GM12864 (cell line): ENCODE measurements around the gene BIK.

Experiments used
- DNase-seq: peaks from one replicate; pipeline ENCODE4 v3.0.0-alpha.2; 2011; ENCODE audit warnings: low read depth
- H3K4me3 ChIP-seq: 2 replicates; pipeline ENCODE4 v1.5.1; 2011; ENCODE audit warnings: mild to moderate bottlenecking, low read depth, low read length, control low read depth
- TF ChIP-seq, protein P1 (sequence below): IDR thresholded peaks from 2 replicates; pipeline ENCODE4 v1.5.1; 2011; ENCODE audit warnings: low read depth, mild to moderate bottlenecking, moderate library complexity, low read length, control low read depth, inconsistent platforms; ENCODE audit errors: missing control alignments

The BIK gene

DNA sequence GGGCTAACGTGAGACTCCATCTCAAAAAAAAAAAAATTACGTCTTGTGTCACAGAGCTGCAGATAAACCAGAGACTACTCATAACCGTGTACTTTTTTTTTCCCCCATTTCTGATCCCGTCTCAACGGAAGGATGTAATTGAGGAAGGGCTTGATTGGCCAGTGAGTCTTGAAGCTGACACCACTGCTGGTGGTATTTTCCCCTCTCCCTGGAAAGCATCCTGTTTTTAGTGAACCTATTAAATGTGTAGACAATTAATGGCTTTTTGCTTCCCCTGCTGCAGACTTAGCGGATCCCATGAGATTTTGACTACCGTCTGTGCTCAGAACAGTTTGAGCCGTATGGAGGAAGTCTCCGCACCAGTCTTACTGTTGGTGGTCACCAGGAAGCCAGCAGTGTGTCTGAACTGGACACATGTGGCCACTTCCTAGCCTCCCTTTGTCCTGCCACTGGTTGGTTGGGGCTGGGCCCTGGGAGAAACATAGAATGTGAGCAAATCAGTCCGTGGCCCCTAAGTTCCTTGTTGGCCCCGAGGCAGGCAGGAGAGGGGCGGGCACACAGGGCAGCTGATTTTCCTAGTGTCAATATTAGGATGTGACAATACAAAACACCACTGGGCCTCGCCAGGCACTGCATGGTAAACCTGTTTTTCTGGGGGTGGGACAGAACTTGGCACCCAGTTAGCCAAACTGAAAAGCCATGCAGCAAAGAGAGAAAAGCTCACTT lies 3.1 kb downstream of the BIK start:
- H3K4me3 ChIP-seq = no peak overlapping the region
- TF ChIP-seq, protein P1, sequence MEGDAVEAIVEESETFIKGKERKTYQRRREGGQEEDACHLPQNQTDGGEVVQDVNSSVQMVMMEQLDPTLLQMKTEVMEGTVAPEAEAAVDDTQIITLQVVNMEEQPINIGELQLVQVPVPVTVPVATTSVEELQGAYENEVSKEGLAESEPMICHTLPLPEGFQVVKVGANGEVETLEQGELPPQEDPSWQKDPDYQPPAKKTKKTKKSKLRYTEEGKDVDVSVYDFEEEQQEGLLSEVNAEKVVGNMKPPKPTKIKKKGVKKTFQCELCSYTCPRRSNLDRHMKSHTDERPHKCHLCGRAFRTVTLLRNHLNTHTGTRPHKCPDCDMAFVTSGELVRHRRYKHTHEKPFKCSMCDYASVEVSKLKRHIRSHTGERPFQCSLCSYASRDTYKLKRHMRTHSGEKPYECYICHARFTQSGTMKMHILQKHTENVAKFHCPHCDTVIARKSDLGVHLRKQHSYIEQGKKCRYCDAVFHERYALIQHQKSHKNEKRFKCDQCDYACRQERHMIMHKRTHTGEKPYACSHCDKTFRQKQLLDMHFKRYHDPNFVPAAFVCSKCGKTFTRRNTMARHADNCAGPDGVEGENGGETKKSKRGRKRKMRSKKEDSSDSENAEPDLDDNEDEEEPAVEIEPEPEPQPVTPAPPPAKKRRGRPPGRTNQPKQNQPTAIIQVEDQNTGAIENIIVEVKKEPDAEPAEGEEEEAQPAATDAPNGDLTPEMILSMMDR = no peak
- no peak for DNase-seq

DNA sequence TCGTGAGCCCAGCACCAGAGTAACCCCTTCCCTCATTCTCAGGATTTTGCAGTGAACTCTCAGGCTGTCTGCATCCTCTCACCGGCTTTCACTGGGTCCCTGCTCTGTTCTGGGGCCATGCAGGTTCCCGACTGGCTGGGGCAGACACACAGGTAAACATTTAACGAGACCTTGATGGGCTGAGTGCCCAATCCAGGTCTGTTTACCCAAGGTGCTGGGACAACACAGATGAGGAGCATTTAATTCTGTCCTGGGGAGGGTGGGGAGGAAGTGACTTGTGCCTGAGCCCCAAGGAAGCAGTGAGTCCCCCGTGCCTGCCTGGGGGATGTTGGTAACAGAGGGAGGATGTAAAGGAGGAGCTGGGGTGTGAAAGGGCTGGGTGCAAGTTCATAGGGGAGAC lies 4.4 kb downstream of the BIK start:
- TF ChIP-seq, protein P1 = no peak

DNA sequence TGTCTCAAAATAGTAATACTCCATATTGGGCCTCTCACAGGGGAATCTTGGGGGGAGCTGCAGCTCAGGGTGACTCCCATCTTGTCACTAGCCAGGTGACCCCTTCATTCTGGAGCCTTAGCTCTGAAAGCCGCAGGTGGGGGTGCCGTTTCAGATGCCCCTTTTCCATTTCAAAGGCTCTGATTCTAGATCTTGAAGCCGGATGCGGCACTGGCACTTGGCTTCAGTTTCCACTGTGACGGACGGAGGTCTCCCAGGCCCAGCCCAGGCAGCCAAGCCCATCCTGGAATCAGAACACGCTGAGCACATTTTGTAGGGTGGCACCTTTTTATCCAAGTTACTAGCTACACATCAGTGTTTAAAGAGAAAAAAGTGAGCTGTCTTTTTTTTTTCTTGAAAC lies 6.4 kb downstream of the BIK start:
- H3K4me3 ChIP-seq = no peak overlapping the region

More for the DNA sequence above, 4.4 kb downstream of the BIK start:
- no peak overlapping the region for H3K4me3 ChIP-seq
- no peak for DNase-seq

DNA sequence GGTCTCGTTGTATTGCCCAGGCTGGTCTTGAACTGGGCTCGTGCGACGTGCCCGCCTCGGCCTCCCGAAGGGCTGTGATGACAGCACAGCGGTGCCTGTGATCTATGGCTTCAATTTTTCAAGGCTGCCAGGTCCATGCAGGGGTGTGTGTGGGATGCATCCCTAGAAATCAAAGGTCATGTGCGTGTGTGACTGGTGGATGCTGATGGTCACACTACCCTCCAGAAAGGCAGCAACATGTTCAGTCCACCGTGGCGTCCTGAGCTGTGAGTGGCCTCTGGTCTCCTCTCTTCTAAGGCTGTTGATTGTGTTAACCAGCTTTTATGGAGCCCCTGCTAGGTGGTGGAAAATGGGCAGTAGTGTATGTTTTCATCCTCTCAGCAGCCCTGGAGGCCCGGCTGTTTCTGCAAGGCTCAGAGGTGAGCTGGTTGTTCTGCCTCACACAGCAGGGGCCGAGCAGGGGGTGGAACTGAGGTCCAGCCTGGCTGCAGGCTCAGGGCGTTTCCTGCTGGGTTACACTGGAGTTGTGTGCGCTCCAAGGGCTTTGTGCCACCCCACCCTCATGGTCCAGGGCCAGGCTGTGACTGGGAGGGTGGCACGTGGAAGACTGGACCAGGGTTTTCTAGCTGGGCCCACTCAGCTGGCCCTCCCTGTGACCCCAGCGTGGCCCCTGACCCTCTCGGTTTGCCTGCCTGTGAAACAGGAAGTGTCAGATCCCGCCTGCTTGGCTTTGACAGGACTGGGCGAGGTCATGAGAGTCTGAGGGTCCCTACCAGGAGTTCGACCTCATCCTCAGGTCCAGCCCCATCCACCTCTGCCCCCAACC lies 7.7 kb downstream of the BIK start:
- DNase-seq = no peak
- TF ChIP-seq, protein P1 = no peak

More for the DNA sequence above, 6.4 kb downstream of the BIK start:
- no peak for DNase-seq
- TF ChIP-seq, protein P1 = no peak

DNA sequence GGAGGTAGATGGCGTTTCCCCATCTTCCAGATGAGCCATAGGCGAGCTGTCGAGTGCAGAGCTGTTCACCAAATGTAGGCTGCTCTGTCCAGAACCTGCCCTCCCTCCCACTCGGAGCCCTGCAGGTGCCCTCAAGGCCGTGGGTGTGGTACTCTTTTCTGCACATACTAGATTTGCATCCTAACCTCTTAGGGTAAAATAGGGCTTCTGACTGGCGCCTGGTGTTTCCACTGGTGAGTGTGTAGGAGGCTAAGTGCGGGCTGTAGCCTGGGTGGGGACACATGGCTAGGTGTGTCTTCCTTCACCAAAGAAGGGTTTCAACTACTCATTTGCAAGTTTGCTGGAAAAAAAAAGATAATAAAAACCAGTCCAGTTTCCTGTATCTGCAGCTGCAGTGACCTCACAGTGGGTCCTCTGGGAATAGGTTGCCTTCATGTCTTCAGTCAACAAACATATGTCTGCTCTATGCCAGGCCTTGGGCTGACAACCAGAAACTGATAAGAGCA lies 8.5 kb downstream of the BIK start:
- peak; percentile 85 for DNase-seq
- TF ChIP-seq, protein P1 = no peak
- H3K4me3 ChIP-seq = no peak overlapping the region

More for the DNA sequence above, 7.7 kb downstream of the BIK start:
- no peak overlapping the region for H3K4me3 ChIP-seq

DNA sequence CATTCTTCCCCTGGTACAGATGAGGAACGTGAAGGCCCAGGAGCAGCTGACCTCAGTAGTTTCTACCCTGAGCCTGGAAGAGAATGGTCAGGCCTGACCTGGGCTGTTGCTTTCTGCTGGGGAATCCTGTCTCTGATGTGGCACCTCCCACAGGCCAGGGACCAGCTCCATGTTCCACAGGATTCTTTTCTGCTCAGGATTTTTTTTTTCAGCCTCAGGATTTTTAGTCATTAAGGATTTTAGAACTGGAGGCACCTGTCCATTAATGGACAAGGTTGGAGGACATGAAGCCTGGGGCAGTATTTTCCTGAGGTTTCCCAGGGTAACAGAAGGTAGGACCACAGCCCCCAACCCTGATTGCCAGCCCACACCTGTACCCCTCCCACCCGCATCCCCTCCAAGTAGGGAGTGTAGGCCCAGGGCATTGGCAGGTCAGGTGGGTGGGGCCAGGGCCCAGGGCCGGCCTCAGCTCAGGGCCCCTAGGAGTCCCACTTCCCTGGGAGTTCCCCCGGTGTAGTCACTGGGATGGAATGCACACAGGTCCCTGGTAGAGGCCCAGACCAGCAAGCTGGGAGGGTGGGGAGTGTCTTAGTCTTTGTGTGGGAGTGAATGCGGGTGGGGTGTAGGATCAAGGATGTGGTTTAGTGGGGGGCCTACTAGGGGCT lies 16.1 kb downstream of the BIK start:
- no peak for DNase-seq
- TF ChIP-seq, protein P1 = no peak
- H3K4me3 ChIP-seq = no peak overlapping the region
